ENCODE data around the gene ADORA2B.

DNA sequence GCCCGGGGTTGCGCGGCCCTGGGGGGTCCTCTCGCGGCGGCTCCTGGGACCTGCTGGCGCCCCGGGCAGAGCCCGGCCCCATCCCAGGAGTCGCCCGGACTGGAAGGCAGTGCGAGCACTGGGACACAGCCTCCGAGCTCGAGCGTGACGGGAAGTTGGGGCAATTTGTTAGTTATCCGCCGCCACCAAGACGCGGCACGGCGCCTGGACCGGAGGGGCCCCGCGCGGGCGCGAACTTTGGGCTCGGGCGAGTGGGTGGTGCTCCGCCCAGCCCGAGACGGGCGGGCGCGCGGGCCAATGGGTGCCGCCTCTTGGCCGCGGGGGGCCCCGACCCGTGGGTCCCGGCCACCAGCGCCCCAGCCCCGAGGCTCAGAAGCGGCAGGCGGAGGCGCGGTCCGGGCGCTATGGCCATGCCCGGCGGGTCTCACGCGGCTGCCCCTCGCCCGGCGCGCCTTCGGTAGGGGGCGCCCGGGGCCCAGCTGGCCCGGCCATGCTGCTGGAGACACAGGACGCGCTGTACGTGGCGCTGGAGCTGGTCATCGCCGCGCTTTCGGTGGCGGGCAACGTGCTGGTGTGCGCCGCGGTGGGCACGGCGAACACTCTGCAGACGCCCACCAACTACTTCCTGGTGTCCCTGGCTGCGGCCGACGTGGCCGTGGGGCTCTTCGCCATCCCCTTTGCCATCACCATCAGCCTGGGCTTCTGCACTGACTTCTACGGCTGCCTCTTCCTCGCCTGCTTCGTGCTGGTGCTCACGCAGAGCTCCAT is at the start of gene ADORA2B:
- TF ChIP-seq, protein P1, sequence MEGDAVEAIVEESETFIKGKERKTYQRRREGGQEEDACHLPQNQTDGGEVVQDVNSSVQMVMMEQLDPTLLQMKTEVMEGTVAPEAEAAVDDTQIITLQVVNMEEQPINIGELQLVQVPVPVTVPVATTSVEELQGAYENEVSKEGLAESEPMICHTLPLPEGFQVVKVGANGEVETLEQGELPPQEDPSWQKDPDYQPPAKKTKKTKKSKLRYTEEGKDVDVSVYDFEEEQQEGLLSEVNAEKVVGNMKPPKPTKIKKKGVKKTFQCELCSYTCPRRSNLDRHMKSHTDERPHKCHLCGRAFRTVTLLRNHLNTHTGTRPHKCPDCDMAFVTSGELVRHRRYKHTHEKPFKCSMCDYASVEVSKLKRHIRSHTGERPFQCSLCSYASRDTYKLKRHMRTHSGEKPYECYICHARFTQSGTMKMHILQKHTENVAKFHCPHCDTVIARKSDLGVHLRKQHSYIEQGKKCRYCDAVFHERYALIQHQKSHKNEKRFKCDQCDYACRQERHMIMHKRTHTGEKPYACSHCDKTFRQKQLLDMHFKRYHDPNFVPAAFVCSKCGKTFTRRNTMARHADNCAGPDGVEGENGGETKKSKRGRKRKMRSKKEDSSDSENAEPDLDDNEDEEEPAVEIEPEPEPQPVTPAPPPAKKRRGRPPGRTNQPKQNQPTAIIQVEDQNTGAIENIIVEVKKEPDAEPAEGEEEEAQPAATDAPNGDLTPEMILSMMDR (IDR thresholded peaks at IDR 0.05), result peak; percentile 37 to 80 (median 70)
- TF ChIP-seq POLR2A (IDR thresholded peaks at IDR 0.05) (peak in 1 of 4 donors; percentile 55), EP300 (IDR thresholded peaks at IDR 0.05) (no peak), POLR2AphosphoS5 (IDR thresholded peaks at IDR 0.05) (no peak)
